PC-9 (cell line): Measurements from ENCODE around the gene FOLR1.

Experiments used
- EZH2 ChIP-seq: fragments of 200-600 bp; sonication (generic); IDR thresholded peaks from 2 replicates; pipeline ENCODE4 v1.8.0; 2017; ENCODE audit warnings: antibody characterized with exemption, low read depth
- TF ChIP-seq, protein P1 (sequence below): fragments of 200-600 bp; sonication (generic); conservative IDR thresholded peaks from 2 replicates; pipeline ENCODE4 v1.6.1; 2017; ENCODE audit warnings: mixed run types, antibody characterized with exemption, mild to moderate bottlenecking, moderate library complexity

DNA sequence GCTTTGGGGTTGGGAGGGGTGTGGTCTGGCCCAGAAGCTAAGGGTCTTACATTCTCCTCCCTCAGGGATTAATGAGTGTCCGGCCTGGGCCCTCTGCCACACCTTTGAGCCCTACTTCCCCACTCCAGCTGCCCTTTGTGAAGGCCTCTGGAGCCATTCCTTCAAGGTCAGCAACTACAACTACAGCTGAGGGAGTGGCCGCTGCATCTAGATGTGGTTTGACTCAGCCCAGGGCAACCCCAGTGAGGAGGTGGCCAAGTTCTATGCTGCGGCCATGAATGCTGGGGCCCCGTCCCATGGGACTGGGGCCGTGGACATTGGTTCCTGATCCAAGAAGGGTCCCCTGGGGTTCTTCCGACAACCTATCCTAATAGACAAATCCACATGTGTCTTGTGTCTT is 14.3 kb upstream of the FOLR1 start:
- TF ChIP-seq, protein P1, sequence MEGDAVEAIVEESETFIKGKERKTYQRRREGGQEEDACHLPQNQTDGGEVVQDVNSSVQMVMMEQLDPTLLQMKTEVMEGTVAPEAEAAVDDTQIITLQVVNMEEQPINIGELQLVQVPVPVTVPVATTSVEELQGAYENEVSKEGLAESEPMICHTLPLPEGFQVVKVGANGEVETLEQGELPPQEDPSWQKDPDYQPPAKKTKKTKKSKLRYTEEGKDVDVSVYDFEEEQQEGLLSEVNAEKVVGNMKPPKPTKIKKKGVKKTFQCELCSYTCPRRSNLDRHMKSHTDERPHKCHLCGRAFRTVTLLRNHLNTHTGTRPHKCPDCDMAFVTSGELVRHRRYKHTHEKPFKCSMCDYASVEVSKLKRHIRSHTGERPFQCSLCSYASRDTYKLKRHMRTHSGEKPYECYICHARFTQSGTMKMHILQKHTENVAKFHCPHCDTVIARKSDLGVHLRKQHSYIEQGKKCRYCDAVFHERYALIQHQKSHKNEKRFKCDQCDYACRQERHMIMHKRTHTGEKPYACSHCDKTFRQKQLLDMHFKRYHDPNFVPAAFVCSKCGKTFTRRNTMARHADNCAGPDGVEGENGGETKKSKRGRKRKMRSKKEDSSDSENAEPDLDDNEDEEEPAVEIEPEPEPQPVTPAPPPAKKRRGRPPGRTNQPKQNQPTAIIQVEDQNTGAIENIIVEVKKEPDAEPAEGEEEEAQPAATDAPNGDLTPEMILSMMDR: no peak
- no peak for TF ChIP-seq EZH2
